A549 treated with AZD2906 at 1 μM for 4 hours (cell line): ENCODE measurements around the gene GIPC1. TPM values are rescaled to one million over a fixed set of nuclear protein-coding genes. Genes with fewer than 3 reads are reported as not detected.

Experiments
- total RNA-seq: library from RNA; stranded (reverse); fragments of 200-300 nt; extraction: Qiagen RNA extraction; gene quantifications from 5 replicates; pipeline ENCODE4 v1.2.3, GENCODE V29; 2022

GIPC1 gene
- 107 to 160 TPM (median 157 TPM) in 5 replicates for total RNA-seq

GRCh38 chr19:14496029-14496833, at the start of gene GIPC1:
Gene GIPC1 (minus strand): TSS chr19:14496127. CDS start chr19:14482976, 13,151 bp downstream.

GRCh38 chr19:14529254-14530004, 33.5 kb upstream of the GIPC1 start, which contains the start of gene TECR:
Gene TECR (plus strand): TSS chr19:14529594. CDS start chr19:14529697, 103 bp downstream.

GRCh38 chr19:14517840-14518505, 22.0 kb upstream of the GIPC1 start, which contains the start of gene DNAJB1:
Gene DNAJB1 (minus strand): TSS chr19:14518397. CDS start chr19:14518349, 48 bp downstream.

GRCh38 chr19:14475251-14476073, 20.5 kb downstream of the GIPC1 start, which contains the start of gene PTGER1:
Gene PTGER1 (minus strand): TSS chr19:14475354. CDS start chr19:14474320, 1,034 bp downstream.

GRCh38 chr19:14432791-14433553, 63.0 kb downstream of the GIPC1 start, which contains the start of gene PKN1:
Gene PKN1 (plus strand): TSS chr19:14433306. CDS start chr19:14433522, 216 bp downstream.

Other genes with a start within 250 kb of the GIPC1 start
- 78.1 to 91.7 TPM (median 86.0 TPM) in 5 replicates for gene ADGRE5, start 114.7 kb downstream of the GIPC1 start, total RNA-seq
- 115 to 136 TPM (median 125 TPM) in 5 replicates for gene DDX39A, start 76.8 kb downstream of the GIPC1 start, total RNA-seq
- 72.8 to 86.5 TPM (median 81.0 TPM) in 5 replicates for gene PKN1, start 62.8 kb downstream of the GIPC1 start, total RNA-seq
- 0.07 to 0.15 TPM (median 0.12 TPM) in 3 of 5 replicates, not detected in the others for gene PTGER1, start 20.8 kb downstream of the GIPC1 start, total RNA-seq
- 184 to 242 TPM (median 215 TPM) in 5 replicates for gene DNAJB1, start 22.3 kb upstream of the GIPC1 start, total RNA-seq
- gene TECR, start 33.5 kb upstream of the GIPC1 start, total RNA-seq = 148 to 187 TPM (median 185 TPM) in 5 replicates
- 155 to 213 TPM (median 206 TPM) in 5 replicates for gene NDUFB7, start 75.9 kb upstream of the GIPC1 start, total RNA-seq
- not detected in 5 replicates for gene CLEC17A, start 87.0 kb upstream of the GIPC1 start, total RNA-seq
- gene ADGRE3, start 178.7 kb upstream of the GIPC1 start, total RNA-seq = not detected in 5 replicates
- 2.7 to 3.4 TPM (median 3.0 TPM) in 5 replicates for gene ZNF333, start 193.9 kb upstream of the GIPC1 start, total RNA-seq